HPDE6-E6E7 (cell line): ENCODE data around the gene CAVIN1.
"Not testable (repeated sequence)": the region's sequence is repeated elsewhere in the genome, so short reads cannot be mapped to it uniquely, and the experiment has no call there.

Experiments
- DNase-seq: peaks from one replicate; pipeline ENCODE4 v3.0.0; 2011; ENCODE audit warnings: missing footprints; ENCODE audit errors: extremely low spot score

CAVIN1 gene

DNA sequence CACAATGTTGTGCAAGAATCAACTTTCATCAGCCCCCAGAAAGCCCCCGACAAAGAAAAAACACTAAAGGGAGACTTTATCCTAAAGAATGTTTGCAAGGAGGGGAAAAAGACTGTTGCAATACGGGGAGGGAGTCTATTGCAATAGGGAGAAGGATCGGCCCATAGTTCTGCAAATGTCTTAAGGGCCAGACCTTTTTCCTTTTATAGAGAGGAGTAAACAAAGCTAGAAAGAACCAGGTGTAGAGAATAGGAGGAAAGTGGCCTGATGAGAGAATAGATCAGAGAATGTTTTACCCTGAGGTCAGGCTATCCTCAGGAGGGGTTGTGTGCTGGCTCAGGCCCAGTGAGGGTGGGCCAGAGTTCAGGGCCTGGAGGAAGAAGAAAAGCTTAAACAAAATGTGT is 8.7 kb upstream of the CAVIN1 start:
- DNase-seq = no peak

DNA sequence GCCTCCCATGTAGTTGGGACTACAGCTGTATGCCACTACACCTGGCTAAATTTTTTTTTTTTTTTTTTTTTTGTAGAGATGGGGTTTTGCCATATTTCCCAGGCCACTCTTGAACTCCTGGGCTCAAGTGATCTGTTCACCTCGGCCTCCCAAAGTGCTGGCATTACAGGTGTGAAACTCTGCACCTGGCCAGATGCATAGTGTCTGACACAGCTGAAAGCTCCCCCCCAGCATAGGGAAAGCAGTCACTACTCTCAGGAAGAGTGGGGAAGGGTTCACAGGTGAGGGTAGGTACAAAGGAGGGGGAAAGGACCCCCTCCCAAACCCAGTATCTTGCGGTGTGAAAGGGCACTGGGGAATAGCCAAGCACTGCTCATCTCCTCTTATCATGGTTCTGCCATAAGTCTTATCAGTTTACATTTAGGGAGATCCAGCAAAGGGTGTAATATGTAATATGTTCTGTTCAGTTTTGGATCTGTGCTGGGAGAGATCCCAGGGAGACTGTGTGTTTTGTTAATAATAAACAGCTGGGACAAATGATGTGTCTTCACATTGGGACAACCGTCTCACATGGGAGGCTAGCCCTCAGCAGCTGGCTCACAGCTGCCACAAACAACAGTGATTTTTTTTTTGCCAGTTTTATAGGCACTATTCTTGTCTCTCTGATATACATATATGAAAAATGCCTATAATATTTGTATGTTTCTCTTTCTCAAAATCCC is 6.8 kb upstream of the CAVIN1 start:
- no peak for DNase-seq

DNA sequence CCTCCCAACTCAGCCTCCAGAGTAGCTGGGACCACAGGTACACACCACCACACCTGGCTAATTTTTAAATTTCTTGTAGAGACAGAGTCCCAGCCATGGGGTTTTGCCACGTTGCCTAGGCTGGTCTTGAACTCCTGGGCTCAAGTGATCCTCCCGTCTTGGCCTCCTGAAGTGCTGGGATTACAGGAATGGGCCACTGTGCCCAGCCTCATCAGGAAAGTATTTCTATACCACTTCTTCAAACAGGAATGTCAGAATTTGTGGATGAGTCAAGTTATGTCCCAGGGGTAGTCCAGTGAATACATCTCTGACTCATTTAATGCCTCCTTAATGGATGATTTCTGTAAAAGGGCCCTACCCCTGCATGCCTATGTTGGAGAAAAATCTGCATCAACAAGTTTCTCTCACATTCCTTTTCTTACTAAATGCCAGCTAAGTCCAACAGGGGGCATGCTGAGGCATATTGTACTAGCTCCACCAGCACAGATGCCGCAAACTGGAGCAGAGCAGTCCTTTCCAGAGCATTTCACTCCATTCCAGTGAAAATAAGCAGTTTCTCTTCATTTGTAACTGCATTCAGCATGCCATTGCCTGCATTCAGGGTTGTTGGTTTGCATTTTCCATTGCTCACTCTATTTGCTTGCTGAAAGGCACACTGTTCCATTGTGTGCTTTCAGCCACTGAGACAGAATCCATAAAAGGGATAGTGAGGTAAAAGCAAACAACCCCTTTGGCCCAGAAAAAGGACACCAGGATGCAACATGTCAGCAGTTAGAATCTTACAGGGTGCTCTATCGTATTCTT is 5.3 kb upstream of the CAVIN1 start:
- DNase-seq = peak; percentile 90

DNA sequence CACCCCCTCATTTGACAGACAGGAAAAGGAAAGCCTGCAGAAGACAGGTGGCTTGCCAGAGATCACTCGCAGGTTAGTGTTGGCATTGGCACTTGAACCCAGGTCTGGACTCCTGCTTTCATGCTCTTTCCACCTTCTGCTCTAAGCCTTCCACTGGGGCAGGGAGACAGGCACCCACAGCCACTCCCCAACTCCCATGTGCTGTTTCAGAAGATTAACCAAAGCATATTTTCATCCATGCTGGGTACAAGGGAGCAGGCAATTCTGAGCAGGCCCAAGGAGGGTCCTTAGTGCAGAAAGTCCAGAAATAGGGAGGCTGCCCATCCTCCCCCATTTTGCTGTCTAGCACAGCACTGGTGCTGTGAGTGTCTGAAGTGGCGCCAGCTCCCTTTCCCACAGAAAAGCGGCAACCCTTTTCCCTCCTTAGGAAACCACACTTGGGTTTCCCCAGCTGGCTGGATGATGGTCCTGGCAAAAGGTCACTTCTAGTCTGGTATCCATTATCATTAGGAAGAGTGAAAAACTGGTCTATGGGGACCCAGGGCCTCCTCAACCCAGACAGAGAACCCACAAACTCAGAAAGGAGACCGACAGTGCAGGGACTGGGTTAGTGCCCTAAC is 2.0 kb upstream of the CAVIN1 start:
- no peak for DNase-seq

- no peak for DNase-seq
Observed at GRCh38 chr17:42423766-42424165, 710 bp upstream of the CAVIN1 start.

GRCh38 chr17:42422412-42422957 is 571 bp downstream of the CAVIN1 start:
- no peak for DNase-seq

- no peak for DNase-seq
Observed at GRCh38 chr17:42421507-42422338, 1.3 kb downstream of the CAVIN1 start.

DNA sequence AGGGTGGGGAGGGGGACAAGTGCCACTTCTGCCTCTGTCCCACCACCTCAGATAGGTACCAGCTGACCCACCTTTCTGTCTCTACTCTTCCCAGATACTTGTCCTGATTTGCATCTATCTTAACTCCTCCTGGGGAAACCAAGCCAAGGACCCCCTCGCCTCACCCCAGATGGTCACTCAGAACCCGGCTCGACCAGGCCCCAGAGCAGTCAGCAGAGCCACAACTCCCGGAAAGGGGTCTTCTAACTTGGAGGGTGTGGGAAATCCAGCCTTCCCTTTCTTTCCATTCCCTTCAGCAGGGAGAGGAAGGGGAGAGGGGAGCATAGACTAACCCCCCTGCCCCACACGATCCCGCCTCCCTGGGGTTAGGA is 1.9 kb downstream of the CAVIN1 start:
- no peak for DNase-seq

- not testable (repeated sequence) for DNase-seq
Observed at GRCh38 chr17:42417981-42418380, 5.1 kb downstream of the CAVIN1 start.

DNA sequence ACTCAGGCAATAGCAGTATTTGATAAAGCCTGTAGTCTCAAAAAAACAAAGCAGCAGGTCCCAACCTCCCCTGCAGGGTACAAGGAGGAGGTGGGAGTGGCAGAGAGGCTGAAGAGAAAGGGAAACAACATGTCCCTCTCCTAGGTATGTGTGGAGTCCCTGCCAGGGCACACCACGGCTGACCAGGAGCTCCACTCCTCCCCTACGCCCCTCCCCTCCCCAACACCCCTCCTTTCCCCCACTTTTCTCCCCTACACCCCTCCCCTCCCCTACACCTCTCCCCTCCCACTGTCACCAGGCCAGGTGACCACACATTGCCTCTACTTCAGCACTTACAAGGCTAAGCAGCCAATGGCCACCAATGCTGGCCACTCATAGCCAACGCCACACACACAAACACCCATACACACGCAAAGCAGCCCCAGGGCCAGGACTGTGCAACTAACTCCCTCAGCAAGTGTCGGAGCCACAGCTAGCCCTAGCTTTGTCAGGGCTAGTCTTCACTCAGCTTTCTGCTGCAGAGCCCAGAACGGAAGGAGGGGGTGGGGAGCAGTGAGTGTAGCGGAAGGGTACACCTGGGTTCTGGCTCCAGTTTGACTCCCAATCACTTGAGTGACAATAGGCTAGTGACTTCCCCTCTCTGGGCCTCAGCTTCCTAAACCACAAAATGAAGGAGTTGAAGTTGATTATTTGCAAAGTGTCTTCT is 8.2 kb downstream of the CAVIN1 start:
- DNase-seq = no peak

- no peak for DNase-seq
Observed at GRCh38 chr17:42413464-42414040, 9.5 kb downstream of the CAVIN1 start.

DNA sequence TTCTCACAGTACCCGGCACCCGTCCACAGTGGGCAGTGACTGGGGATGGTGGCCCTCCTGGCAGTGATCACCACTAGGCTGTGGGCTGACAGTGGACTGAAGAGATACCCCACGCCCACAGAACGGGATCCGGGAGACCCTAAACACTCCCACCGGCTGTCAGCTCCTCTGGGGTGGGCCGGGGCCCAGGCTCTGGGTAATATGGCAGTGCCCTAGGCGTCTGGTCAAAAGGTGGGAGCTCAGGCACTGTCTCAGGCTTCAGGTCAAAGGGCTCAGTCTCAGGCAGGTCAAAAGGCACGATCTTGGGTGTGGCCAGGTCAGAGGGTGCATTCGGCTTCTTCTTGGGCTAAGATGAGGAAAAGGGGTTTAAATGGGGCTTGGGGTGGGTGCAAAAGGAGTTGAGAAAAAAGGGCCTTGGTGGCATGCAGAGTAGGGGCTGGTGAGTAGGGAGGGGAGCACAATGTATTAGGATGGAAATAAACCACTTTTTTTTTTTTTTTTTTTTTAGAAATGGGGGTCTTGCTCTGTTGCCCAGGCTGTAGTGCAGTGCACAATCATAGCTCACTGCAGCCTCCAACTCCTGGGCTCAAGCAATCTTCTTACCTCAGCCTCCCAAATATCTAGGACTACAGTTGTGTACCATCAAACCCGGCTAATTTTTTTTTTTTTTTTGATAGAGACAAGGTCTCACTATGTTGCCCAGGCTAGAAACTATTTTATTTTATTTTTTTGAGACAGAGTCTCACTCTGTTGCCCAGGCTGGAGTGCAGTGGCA is 11.0 kb downstream of the CAVIN1 start:
- no peak for DNase-seq

DNA sequence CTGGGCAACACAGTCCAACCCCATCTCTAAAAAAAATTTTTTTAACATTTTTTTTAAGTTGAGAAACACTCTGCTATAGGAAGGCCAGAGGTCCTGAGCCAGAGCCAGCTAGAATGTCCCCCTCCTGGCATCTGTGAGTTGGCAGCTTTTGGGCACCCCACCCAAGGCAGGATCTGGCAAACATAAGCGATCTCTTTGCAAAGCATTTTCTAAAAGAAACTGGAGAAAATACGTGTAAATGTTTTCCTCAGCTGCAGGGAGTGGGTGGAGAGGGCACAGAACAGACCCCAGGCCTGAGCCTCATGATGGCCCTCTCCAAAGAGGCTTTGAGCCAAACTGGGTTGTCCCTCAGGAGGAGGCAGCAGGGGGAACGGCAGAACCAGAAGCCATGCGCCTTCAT is 11.7 kb downstream of the CAVIN1 start:
- no peak for DNase-seq

GRCh38 chr17:42410319-42410685 is 12.8 kb downstream of the CAVIN1 start:
- no peak for DNase-seq

DNA sequence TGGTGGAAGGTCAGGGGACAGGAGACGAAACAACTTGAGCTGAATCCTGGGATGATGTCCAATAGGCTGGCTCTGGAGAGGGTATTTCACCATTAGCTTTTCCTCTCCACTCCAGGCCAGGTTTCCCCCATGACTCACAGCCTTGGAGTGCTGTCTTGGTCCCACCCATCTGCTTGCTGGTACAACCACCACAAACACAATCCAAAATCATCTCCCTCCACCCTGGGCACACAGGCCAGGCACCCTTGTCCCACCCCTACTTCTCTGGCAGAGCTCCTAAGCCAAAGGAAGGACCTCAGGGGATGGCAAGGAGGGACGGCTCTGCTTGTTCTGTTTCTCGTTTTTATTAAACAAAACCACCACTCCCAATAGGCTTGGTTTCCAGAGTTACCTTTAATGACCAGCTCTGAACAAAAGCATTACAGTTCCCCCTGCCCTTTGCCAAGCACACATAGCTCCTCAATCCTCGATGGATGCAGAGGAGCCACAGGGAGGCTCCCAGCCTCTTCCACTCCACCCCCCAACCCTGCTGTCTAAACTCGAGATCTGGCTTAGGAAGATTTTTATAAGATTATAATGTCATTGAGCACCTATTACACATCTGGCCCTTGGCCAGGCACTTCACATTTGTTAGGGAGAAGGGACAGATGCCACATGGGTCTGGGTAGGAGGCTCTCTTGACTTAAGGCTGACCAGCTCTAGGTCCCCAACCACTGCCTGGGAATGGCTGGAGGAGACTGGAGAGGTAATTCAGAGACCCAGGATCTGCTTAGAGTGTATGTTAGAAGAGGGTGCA is 13.3 kb downstream of the CAVIN1 start:
- DNase-seq = peak; percentile 97

DNA sequence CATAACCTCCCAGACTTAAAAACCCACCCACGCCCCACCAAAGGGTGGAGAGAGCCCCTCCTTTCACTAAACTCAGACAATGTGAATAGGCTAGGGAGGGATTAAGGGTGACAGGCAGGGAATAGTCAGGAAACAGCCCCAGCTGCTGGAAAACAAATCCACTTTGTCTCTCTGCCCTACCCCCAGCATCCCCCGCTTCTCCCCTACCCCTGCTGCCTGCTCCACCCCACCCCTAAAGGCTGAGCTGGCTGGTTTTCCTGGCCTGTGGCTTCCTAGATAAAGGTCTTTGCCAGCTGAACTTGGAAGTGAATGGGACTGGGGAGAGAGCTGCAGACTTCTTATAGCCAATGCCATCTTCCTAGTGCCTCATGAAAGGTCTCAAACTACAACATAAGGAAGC is 15.0 kb downstream of the CAVIN1 start:
- no peak for DNase-seq

DNA sequence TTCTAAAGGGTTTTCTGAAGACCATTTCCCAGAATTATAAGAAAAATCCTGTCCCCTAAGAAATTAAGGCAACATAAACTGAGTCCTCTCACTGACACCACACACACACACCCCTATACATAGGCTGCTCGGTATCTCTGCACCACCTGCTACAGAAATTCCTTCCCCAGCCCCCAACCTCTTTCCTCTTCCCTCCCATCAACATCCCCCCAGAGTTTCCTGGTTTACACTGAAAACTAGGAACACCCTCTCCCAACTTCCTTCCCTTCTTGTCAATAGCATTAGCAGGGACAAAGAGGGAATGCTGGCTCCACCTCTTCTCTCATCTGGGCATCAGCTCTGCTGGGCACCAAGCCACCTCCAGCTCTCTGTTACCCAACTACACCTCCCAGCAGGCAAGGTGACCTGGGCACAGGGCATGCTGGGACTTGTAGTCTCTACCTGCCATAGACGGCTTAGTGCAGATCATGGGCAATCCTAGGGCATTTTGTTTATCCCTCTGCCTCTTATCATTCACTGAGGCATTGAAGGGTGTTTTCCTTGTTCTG is 15.7 kb downstream of the CAVIN1 start:
- DNase-seq = peak; percentile 88

DNA sequence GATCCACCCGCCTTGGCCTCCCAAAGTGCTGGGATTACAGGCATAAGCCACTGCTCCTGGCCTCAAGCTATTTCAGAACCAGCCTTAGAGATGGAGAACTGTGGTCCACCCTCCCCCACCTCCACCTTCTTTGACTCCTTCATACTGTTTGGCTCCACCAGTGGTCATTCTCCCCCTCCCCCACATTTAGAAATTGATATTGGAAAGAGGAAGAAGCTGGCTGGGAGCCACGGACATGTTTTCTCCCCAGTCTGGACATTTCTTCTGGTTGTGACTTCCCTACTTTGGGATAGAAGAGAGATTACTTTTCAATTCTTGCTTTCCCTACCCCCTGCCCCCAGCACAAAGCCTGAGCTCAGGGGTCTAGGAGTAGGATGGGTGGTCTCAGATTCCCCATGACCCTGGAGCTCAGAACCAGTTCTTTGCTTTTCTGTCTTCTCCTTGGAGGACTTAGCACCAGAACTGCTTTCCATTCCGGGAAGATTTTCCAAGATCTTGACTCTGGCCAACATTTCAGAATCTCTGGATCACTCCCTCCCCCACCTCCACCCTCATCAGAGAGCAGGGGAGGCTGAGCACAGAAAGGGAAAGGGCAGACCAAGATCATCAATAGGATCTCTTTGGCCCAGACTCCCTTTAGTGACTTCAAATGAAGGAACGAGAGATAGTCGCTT is 16.3 kb downstream of the CAVIN1 start:
- no peak for DNase-seq
